HepG2 (cell line): ENCODE data around the gene CDC34. TPM values are rescaled to one million over a fixed set of nuclear protein-coding genes. Genes with fewer than 3 reads are reported as not detected.
A peak's percentile ranks its signal among the peaks of the same experiment; 100 is the strongest.

Source experiments
- ELF1 ChIP-seq: sonication (generic); formaldehyde crosslinking; IDR thresholded peaks from 2 replicates; pipeline ENCODE4 v1.4.0; 2020; ENCODE audit warnings: missing genetic modification reagents
- IKZF1 ChIP-seq: fragments of 450-650 bp; IDR thresholded peaks from 2 replicates; pipeline ENCODE4 v1.7.1; 2016
- PCBP2 ChIP-seq: fragments of 200-400 bp; formaldehyde crosslinking; optimal IDR thresholded peaks from 2 replicates; pipeline ENCODE3; 2018; ENCODE audit warnings: low read length, low read depth; ENCODE audit not compliant: poor library complexity, severe bottlenecking
- RBM39 ChIP-seq: fragments of 200-400 bp; formaldehyde crosslinking; IDR thresholded peaks from one replicate; pipeline ENCODE4 v1.6.1; 2018; ENCODE audit warnings: antibody characterized with exemption, mild to moderate bottlenecking, low read depth, low read length; ENCODE audit not compliant: poor library complexity, severe bottlenecking
- RFXAP ChIP-seq: sonication (generic); formaldehyde crosslinking; IDR thresholded peaks from 2 replicates; pipeline ENCODE4 v1.4.0; 2020; ENCODE audit warnings: missing genetic modification reagents, borderline replicate concordance
- ZBTB40 ChIP-seq, 2 experiments: fragments of 450-650 bp in 1 of 2; sonication (generic) in 1 of 2; formaldehyde crosslinking in 1 of 2; IDR thresholded peaks; 2 replicates each; pipeline versions ENCODE4 v1.6.1 to v1.8.0; 2016 to 2022; ENCODE audit warnings: antibody characterized with exemption in 1 of 2, mild to moderate bottlenecking in 1 of 2, missing genetic modification reagents in 1 of 2
- ZNF10 ChIP-seq: sonication (generic); formaldehyde crosslinking; IDR thresholded peaks from 2 replicates; pipeline ENCODE4 v1.4.0; 2020; ENCODE audit warnings: mild to moderate bottlenecking, low read depth, missing genetic modification reagents, borderline replicate concordance
- ZNF337 ChIP-seq: sonication (generic); formaldehyde crosslinking; IDR thresholded peaks from 2 replicates; pipeline ENCODE4 v1.5.1; 2020; ENCODE audit warnings: missing genetic modification reagents, low read depth, mild to moderate bottlenecking, borderline replicate concordance
- ZNF468 ChIP-seq: sonication (generic); formaldehyde crosslinking; IDR thresholded peaks from 2 replicates; pipeline ENCODE4 v1.8.0; 2022; ENCODE audit warnings: mild to moderate bottlenecking, moderate library complexity, missing genetic modification reagents
- ZNF614 ChIP-seq: IDR thresholded peaks from 2 replicates; pipeline ENCODE4 v1.6.1; 2018; ENCODE audit warnings: missing biosample characterization, missing genetic modification reagents, inconsistent platforms, borderline replicate concordance
- ZNF75D ChIP-seq: sonication (generic); formaldehyde crosslinking; IDR thresholded peaks from 2 replicates; pipeline ENCODE4 v1.8.1; 2023; ENCODE audit warnings: missing genetic modification reagents, mild to moderate bottlenecking, borderline replicate concordance
- polyA plus RNA-seq, 8 experiments: library from polyadenylated mRNA; depleted of rRNA in 3 of 8; stranded (reverse) in 7 of 8; unstranded in 1 of 8; fragments of >200 nt; fragmentation: Illumina TruSeq in 4 of 8; extraction: Trizol in 4 of 8; gene quantifications; 2 replicates each; pipeline versions ENCODE4 v1.2.1 to v1.2.3, GENCODE V29; 2011 to 2016; ENCODE audit warnings: low read depth in 4 of 8, missing spikeins in 1 of 8, mixed read lengths in 1 of 8; ENCODE audit not compliant: insufficient read depth in 1 of 8
- total RNA-seq, 5 experiments: library from RNA; depleted of rRNA; stranded (reverse); fragments of >200 nt; fragmentation: Illumina TruSeq; extraction: Trizol; gene quantifications; 2 replicates each; pipeline ENCODE4 v1.2.3, GENCODE V29; 2016; ENCODE audit warnings: low read depth in 1 of 5
- TF ChIP-seq, protein P1 (sequence below): sonication (generic); formaldehyde crosslinking; IDR thresholded peaks from 2 replicates; pipeline ENCODE4 v1.5.0; 2020; ENCODE audit warnings: mild to moderate bottlenecking, missing genetic modification reagents
- TF ChIP-seq, protein P2 (sequence below): sonication (generic); formaldehyde crosslinking; conservative IDR thresholded peaks from 2 replicates; pipeline ENCODE4 v1.4.0; 2020; ENCODE audit warnings: mild to moderate bottlenecking, missing genetic modification reagents, moderate library complexity

The CDC34 gene
- total and polyA plus RNA-seq, 2 of the 13 experiments (the other 11 are each of a cell fraction or from before 2014, with no cell fraction given): 138 to 150 TPM

- TF ChIP-seq ELF1 (CRISPR knock-in tag): peak; percentile 21; the same call in 1 of the 2 replicates
- peak; percentile 27 for TF ChIP-seq RBM39
- TF ChIP-seq ZBTB40 (IDR thresholded peaks at IDR 0.05): no peak
- no peak for TF ChIP-seq ZBTB40 (CRISPR knock-in tag; IDR thresholded peaks at IDR 0.05)
- TF ChIP-seq, protein P1, sequence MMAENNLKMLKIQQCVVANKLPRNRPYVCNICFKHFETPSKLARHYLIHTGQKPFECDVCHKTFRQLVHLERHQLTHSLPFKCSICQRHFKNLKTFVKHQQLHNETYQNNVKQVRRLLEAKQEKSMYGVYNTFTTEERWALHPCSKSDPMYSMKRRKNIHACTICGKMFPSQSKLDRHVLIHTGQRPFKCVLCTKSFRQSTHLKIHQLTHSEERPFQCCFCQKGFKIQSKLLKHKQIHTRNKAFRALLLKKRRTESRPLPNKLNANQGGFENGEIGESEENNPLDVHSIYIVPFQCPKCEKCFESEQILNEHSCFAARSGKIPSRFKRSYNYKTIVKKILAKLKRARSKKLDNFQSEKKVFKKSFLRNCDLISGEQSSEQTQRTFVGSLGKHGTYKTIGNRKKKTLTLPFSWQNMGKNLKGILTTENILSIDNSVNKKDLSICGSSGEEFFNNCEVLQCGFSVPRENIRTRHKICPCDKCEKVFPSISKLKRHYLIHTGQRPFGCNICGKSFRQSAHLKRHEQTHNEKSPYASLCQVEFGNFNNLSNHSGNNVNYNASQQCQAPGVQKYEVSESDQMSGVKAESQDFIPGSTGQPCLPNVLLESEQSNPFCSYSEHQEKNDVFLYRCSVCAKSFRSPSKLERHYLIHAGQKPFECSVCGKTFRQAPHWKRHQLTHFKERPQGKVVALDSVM (CRISPR knock-in tag): peak; percentile 56
- TF ChIP-seq, protein P2, sequence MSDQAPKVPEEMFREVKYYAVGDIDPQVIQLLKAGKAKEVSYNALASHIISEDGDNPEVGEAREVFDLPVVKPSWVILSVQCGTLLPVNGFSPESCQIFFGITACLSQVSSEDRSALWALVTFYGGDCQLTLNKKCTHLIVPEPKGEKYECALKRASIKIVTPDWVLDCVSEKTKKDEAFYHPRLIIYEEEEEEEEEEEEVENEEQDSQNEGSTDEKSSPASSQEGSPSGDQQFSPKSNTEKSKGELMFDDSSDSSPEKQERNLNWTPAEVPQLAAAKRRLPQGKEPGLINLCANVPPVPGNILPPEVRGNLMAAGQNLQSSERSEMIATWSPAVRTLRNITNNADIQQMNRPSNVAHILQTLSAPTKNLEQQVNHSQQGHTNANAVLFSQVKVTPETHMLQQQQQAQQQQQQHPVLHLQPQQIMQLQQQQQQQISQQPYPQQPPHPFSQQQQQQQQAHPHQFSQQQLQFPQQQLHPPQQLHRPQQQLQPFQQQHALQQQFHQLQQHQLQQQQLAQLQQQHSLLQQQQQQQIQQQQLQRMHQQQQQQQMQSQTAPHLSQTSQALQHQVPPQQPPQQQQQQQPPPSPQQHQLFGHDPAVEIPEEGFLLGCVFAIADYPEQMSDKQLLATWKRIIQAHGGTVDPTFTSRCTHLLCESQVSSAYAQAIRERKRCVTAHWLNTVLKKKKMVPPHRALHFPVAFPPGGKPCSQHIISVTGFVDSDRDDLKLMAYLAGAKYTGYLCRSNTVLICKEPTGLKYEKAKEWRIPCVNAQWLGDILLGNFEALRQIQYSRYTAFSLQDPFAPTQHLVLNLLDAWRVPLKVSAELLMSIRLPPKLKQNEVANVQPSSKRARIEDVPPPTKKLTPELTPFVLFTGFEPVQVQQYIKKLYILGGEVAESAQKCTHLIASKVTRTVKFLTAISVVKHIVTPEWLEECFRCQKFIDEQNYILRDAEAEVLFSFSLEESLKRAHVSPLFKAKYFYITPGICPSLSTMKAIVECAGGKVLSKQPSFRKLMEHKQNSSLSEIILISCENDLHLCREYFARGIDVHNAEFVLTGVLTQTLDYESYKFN: 0 out of 2 replicates have a peak, but pooled peaks have one; percentile 31
- TF ChIP-seq ZNF337 (CRISPR knock-in tag): no peak
- TF ChIP-seq ZNF75D (CRISPR knock-in tag): no peak
- no peak for TF ChIP-seq IKZF1
- 0 out of 2 replicates have a peak, but pooled peaks have one; percentile 27 for TF ChIP-seq RFXAP
- no peak for TF ChIP-seq ZNF614 (CRISPR knock-in tag)
- TF ChIP-seq ZNF468 (CRISPR knock-in tag): 0 out of 2 replicates have a peak, but pooled peaks have one; percentile 54
- TF ChIP-seq ZNF10 (CRISPR knock-in tag): no peak
- no peak for TF ChIP-seq PCBP2
Measured at GRCh38 chr19:495402-496111, 36.0 kb upstream of the CDC34 start (continued).
